Endodermal cell (in vitro differentiated cells): ENCODE results near the gene ITGB1BP2. TPM values are rescaled to one million over a fixed set of nuclear protein-coding genes. Genes with fewer than 3 reads are reported as not detected.

ENCODE experiments used
- DNase-seq: peaks from one replicate; pipeline ENCODE4 v3.0.0-alpha.2; 2017
- H3K27ac ChIP-seq: 2 replicates; pipeline ENCODE4 v1.5.1; 2013; ENCODE audit warnings: mild to moderate bottlenecking, low read depth, low read length, moderate library complexity
- H3K27me3 ChIP-seq: 2 replicates; pipeline ENCODE4 v1.6.1; 2013; ENCODE audit warnings: mild to moderate bottlenecking, low read length, moderate library complexity; ENCODE audit not compliant: insufficient read depth, control insufficient read depth, poor library complexity, severe bottlenecking
- H3K36me3 ChIP-seq: 2 replicates; pipeline ENCODE4 v1.7.0; 2013; ENCODE audit warnings: mild to moderate bottlenecking, low read length, moderate library complexity; ENCODE audit not compliant: control insufficient read depth, insufficient read depth
- H3K4me1 ChIP-seq: one replicate; pipeline ENCODE4 v1.7.0; 2013; ENCODE audit warnings: low read length; ENCODE audit not compliant: control insufficient read depth, insufficient read depth
- H3K4me3 ChIP-seq: 2 replicates; pipeline ENCODE4 v1.5.1; 2013; ENCODE audit warnings: mild to moderate bottlenecking, low read length, moderate library complexity
- H3K9ac ChIP-seq: 2 replicates; pipeline ENCODE4 v1.6.1; 2013; ENCODE audit warnings: mild to moderate bottlenecking, low read length, moderate library complexity; ENCODE audit not compliant: poor library complexity, severe bottlenecking; ENCODE audit errors: extremely low read depth
- H3K9me3 ChIP-seq: 2 replicates; pipeline ENCODE4 v1.6.1; 2013; ENCODE audit warnings: mild to moderate bottlenecking, low read length, moderate library complexity; ENCODE audit not compliant: control insufficient read depth
- H3K27ac Mint-ChIP-seq: 2 replicates; pipeline ENCODE4 v1.8.0; 2020; ENCODE audit warnings: mixed read lengths
- H3K27me3 Mint-ChIP-seq: 2 replicates; pipeline ENCODE4 v1.8.0; 2021; ENCODE audit warnings: mild to moderate bottlenecking, mixed read lengths; ENCODE audit not compliant: insufficient read depth
- H3K36me3 Mint-ChIP-seq: 2 replicates; pipeline ENCODE4 v1.8.0; 2020; ENCODE audit warnings: low read depth, mixed read lengths
- H3K4me1 Mint-ChIP-seq: 2 replicates; pipeline ENCODE4 v1.8.0; 2020; ENCODE audit warnings: mixed read lengths
- H3K4me3 Mint-ChIP-seq: 2 replicates; pipeline ENCODE4 v1.8.0; 2020; ENCODE audit warnings: mild to moderate bottlenecking, moderate library complexity, mixed read lengths
- H3K9me3 Mint-ChIP-seq: 2 replicates; pipeline ENCODE4 v1.8.0; 2020; ENCODE audit warnings: mild to moderate bottlenecking, mixed read lengths
- CTCF ChIP-seq: fragments of 200-600 bp; sonication (generic); conservative IDR thresholded peaks from 2 replicates; pipeline ENCODE4 v1.5.0; 2021; ENCODE audit warnings: antibody characterized with exemption, mild to moderate bottlenecking
- WGBS, 2 experiments: methylation state at CpG; one replicate each; pipeline versions ENCODE4 v1.1.5 to v1.1.7; 2013; ENCODE audit warnings: missing lambda C conversion rate in 2 of 2, mixed read lengths in 1 of 2; ENCODE audit not compliant: insufficient coverage in 1 of 2, insufficient read length in 1 of 2; 5-methylcytosine and 5-hydroxymethylcytosine counted together
- total RNA-seq, 2 donors: library from RNA; stranded (reverse); fragmentation: NEBNext Ultra II Directional in 1 of 2; extraction: Animal tissue kit (Norgen Biotek cat#: 25700) in 1 of 2; gene quantifications; 2 replicates in 1 of 2; 3 replicates in 1 of 2; pipeline ENCODE4 v1.2.1, GENCODE V29; 2021

Gene ITGB1BP2
- total RNA-seq, 2 donors from 2014 or later, result 4.1 to 6.1 TPM

- H3K27ac Mint-ChIP-seq, result peak within 1 kb of the TSS; percentile 99
- Histone ChIP-seq H3K9me3 (peaks cover 10% of the 10 kb centered on the region), H3K27ac (peak within 1 kb of the TSS; percentile 99), H3K27me3 (no peaks in the 10 kb centered on the region), H3K9ac (peak within 1 kb of the TSS; percentile 98), H3K36me3 (peaks cover 25% of the 10 kb centered on the region), H3K4me1 (no peaks in the 10 kb centered on the region), H3K4me3 (peak within 1 kb of the TSS; percentile 97)
- DNase-seq, result peak; percentile 92
- peak; percentile 8 for TF ChIP-seq CTCF
- H3K4me3 Mint-ChIP-seq, result peak within 1 kb of the TSS; percentile 98
- WGBS, 2 experiments, result 0% methylated on average over 6 to 53 of the region's 57 CpGs
- peaks cover 12% of the 10 kb centered on the region for H3K36me3 Mint-ChIP-seq
- H3K27me3 Mint-ChIP-seq, result no peaks in the 10 kb centered on the region
- H3K9me3 Mint-ChIP-seq, result peaks cover 56% of the 10 kb centered on the region
- H3K4me1 Mint-ChIP-seq, result no peaks in the 10 kb centered on the region
These were observed 18.0 kb upstream of the ITGB1BP2 start, which contains the start of gene NONO for GRCh38 chrX:71283403-71284143. TSS of gene NONO (plus strand) at chrX:71283635. CDS start at chrX:71290638, 7,003 bp downstream.

GRCh38 chrX:71285929-71286328 lies 15.6 kb upstream of the ITGB1BP2 start:
- Histone ChIP-seq H3K27me3 (no peaks in the 10 kb centered on the region), H3K4me3 (peak overlapping the region; percentile 97), H3K36me3 (peaks cover 39% of the 10 kb centered on the region), H3K4me1 (no peaks in the 10 kb centered on the region), H3K27ac (no peak overlapping the region), H3K9ac (peak overlapping the region; percentile 98), H3K9me3 (no peaks in the 10 kb centered on the region)
- Mint-ChIP-seq H3K27ac (no peak overlapping the region), H3K9me3 (peaks cover 44% of the 10 kb centered on the region), H3K4me3 (peak overlapping the region; percentile 98), H3K36me3 (peaks cover 22% of the 10 kb centered on the region), H3K4me1 (no peaks in the 10 kb centered on the region), H3K27me3 (no peaks in the 10 kb centered on the region)
- DNase-seq, result no peak
- no peak for TF ChIP-seq CTCF

- Mint-ChIP-seq H3K36me3 (peaks cover 49% of the 10 kb centered on the region), H3K4me3 (no peak overlapping the region), H3K27me3 (no peaks in the 10 kb centered on the region), H3K4me1 (no peaks in the 10 kb centered on the region), H3K27ac (no peak overlapping the region), H3K9me3 (peaks cover 35% of the 10 kb centered on the region)
- no peak overlapping the region for H3K4me3 ChIP-seq
- no peak for TF ChIP-seq CTCF
- no peak overlapping the region for H3K9ac ChIP-seq
- no peaks in the 10 kb centered on the region for H3K9me3 ChIP-seq
- peaks cover 60% of the 10 kb centered on the region for H3K36me3 ChIP-seq
- DNase-seq, result no peak
- no peaks in the 10 kb centered on the region for H3K4me1 ChIP-seq
- no peak overlapping the region for H3K27ac ChIP-seq
- 93 to 95% methylated on average over 3 of the region's 6 CpGs for WGBS, 2 experiments
- H3K27me3 ChIP-seq, result no peaks in the 10 kb centered on the region
These were observed 10.2 kb upstream of the ITGB1BP2 start for GRCh38 chrX:71291381-71291780.
